ENCODE results near the gene MIXL1. TPM values are rescaled to one million over a fixed set of nuclear protein-coding genes. Genes with fewer than 3 reads are reported as not detected.
A peak's percentile ranks its signal among the peaks of the same experiment; 100 is the strongest.

Gene MIXL1
- total RNA-seq: not detected

DNA sequence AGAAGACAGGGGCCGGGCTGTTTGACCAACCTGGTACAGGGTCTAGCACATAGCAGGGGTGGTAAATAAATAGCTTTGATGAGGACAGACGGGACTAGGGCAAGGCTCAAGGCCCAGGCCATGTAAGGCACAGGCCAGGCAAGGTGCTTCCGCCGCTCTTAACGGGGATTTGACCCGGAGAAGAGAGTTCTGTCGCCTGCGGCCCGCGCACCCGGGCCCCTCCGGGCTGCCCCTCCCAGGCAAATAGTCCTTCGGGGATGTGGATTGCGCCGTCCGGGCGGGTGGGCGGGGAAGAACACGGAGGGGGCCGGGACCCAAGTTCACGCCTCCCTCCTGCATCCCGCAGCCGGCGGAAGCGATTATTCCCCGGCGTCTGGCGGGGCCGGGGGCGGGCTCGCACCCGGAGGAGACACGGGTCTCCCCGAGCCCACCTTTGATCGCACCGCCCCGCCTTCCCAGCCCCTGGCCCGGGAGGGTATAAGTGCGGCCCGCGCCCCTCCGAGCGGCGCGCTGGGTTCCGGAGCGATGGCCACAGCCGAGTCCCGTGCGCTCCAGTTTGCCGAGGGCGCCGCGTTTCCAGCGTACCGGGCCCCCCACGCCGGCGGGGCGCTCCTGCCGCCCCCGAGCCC, at the start of gene MIXL1:
Gene MIXL1, plus strand, starts transcription at position 508 of the 629 bp plus-strand sequence. Its CDS starts 18 bp downstream, at position 526.
- TF ChIP-seq POLR2A (IDR thresholded peaks at IDR 0.05): no peak
- TF ChIP-seq, protein P1, sequence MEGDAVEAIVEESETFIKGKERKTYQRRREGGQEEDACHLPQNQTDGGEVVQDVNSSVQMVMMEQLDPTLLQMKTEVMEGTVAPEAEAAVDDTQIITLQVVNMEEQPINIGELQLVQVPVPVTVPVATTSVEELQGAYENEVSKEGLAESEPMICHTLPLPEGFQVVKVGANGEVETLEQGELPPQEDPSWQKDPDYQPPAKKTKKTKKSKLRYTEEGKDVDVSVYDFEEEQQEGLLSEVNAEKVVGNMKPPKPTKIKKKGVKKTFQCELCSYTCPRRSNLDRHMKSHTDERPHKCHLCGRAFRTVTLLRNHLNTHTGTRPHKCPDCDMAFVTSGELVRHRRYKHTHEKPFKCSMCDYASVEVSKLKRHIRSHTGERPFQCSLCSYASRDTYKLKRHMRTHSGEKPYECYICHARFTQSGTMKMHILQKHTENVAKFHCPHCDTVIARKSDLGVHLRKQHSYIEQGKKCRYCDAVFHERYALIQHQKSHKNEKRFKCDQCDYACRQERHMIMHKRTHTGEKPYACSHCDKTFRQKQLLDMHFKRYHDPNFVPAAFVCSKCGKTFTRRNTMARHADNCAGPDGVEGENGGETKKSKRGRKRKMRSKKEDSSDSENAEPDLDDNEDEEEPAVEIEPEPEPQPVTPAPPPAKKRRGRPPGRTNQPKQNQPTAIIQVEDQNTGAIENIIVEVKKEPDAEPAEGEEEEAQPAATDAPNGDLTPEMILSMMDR (IDR thresholded peaks at IDR 0.05): no peak
- Histone ChIP-seq H3K4me1 (no peaks in the 10 kb centered on the region), H3K36me3 (no peaks in the 10 kb centered on the region), H3K4me3 (peak within 1 kb of the TSS in 1 of 2 donors; percentile 36), H3K9me3 (no peaks in the 10 kb centered on the region), H3K27me3 (peaks cover 0 to 4% of the 10 kb centered on the region in 2 donors), H3K27ac (no peak within 1 kb of the TSS)
- no peak for DNase-seq
- intact Hi-C loops (cut with DNase I; ENCODE audit: low total_unique reads): no loop called here

DNA sequence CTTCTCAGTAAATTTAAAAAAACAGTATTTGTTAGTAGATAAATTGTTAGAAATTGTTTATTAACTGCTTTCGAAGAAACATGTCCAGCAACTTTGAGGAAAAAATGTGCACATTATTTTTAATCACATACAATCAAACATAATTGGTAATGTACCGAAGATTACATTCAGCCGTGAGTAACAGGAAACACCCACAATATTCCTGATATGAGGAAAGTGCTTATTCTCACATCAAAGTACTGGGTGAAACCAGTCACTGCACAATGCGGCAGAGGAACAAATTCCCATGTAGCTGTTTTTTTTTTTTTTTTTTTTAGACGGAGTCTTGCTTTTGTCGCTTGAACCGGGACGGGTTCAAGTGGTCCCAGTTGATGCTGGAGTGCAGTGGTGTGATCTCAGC, 46.6 kb upstream of the MIXL1 start:
- no peak overlapping the region for H3K4me3 ChIP-seq
- DNase-seq: no peak
- intact Hi-C loops (cut with DNase I; ENCODE audit: low total_unique reads): no loop called here
- H3K27me3 ChIP-seq: no peaks in the 10 kb centered on the region
- no peak overlapping the region for H3K27ac ChIP-seq
- no peaks in the 10 kb centered on the region for H3K9me3 ChIP-seq
- TF ChIP-seq POLR2A (IDR thresholded peaks at IDR 0.05): no peak
- TF ChIP-seq, protein P1 (IDR thresholded peaks at IDR 0.05): no peak
- peaks cover 0 to 1% of the 10 kb centered on the region in 2 donors for H3K4me1 ChIP-seq
- no peaks in the 10 kb centered on the region for H3K36me3 ChIP-seq

DNA sequence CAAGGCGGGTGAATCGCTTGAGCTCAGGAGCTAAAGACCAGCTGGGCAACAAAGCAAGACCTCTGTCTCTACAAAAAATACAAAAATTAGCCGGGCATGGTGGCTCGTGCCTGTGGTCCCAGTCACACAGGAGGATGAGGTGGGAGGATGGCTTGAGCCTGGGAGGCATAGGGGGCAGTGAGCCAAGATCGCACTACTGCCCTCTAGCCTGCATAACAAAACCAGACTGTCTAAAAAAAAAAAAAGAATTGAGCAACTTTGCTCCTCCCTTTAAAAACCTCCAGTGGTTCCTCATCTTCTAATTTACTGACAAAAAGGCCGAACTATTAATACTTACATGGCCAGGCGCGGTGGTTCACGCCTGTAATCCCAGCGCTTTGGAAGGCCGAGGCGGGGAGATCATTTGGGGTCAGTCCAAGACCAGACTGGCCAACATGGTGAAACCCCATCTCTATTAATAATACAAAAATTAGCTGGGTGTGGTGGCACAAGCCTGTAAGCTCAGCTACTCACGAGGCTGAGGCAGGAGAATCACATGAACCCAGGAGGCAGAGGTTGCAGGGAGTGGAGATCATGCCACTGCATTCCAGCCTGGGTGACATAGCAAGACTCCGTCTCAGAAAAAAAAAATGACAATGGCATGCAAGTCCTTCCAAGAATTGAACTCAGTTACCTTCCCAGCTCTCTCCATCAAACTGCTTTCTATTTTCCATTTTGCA, 41.3 kb upstream of the MIXL1 start:
- H3K4me1 ChIP-seq: peaks cover 0 to 6% of the 10 kb centered on the region in 2 donors

DNA sequence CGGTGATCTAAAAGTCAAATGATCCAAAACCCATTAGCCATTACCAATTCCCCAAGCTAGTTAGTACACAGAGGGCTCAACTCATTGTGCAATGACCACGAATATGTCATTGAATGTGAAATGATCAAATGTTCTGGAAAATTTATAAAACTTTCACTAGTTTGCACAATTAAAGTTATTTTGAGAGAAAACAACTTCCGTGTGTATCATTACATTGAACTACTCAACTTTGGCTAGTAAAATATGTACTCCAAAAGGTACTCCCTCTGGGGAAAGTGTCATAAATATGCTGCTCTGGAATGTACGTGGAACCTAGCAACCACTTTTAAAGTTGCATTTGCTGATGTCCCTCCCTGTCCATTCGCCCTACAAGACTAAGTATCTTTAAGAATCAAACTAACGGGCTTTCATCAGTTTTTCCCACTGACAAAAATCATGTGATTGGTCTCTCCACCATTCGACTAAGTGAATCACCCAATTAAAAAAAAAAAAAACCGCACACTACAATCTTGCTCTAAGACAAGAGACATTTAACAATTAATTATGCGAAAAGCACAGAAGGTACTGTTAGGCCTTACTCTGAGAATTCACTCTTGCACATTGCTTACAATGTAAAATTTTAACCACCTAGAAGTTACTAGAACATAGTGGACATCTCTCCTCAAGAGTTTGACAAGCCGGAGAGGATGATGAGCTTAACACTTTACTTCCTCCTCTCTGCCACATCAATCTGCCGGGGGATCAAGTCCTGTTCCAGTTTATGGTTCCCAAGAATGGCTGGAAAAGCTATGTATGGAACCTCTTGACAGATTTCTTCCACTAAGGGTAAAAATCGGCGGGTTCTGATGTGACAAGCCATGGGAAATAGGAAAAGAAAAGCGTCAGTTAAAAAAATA, 38.1 kb upstream of the MIXL1 start:
- TF ChIP-seq, protein P1 (IDR thresholded peaks at IDR 0.05): no peak
- TF ChIP-seq POLR2A (IDR thresholded peaks at IDR 0.05): no peak
- Histone ChIP-seq H3K36me3 (no peaks in the 10 kb centered on the region), H3K27me3 (no peaks in the 10 kb centered on the region), H3K9me3 (no peaks in the 10 kb centered on the region), H3K27ac (peak overlapping the region; percentile 85 to 90), H3K4me3 (peak overlapping the region; percentile 68 to 73), H3K4me1 (peaks cover 0 to 6% of the 10 kb centered on the region in 2 donors)
- DNase-seq: no peak
- intact Hi-C loops (cut with DNase I; ENCODE audit: low total_unique reads): no loop called here

More for the DNA sequence above, 41.3 kb upstream of the MIXL1 start:
- H3K9me3 ChIP-seq: no peaks in the 10 kb centered on the region
- H3K27me3 ChIP-seq: no peaks in the 10 kb centered on the region
- no peaks in the 10 kb centered on the region for H3K36me3 ChIP-seq
- peak overlapping the region in 1 of 2 donors; percentile 29 for H3K27ac ChIP-seq
- H3K4me3 ChIP-seq: no peak overlapping the region
- intact Hi-C loops (cut with DNase I; ENCODE audit: low total_unique reads): no loop called here
- TF ChIP-seq POLR2A (IDR thresholded peaks at IDR 0.05): no peak
- TF ChIP-seq, protein P1 (IDR thresholded peaks at IDR 0.05): peak in 3 of 4 experiments; percentile 11 to 48 (median 16)
- DNase-seq: peak; percentile 56 to 68
